Body of pancreas (tissue), 4 donors: ENCODE data around the gene DYNLT3.

Experiments used
- CTCF ChIP-seq, 7 experiments: fragments of 450-650 bp in 4 of 7; fragments of 200-600 bp in 3 of 7; sonication (generic) in 3 of 7; IDR thresholded peaks; one replicate each; pipeline ENCODE4 v1.5.1; 2016 to 2019; ENCODE audit warnings: antibody characterized with exemption in 7 of 7
- POLR2A ChIP-seq, 3 donors: fragments of 450-650 bp; IDR thresholded peaks; one replicate each; pipeline ENCODE4 v1.6.1; 2016; ENCODE audit warnings: antibody characterized with exemption in 3 of 3, mild to moderate bottlenecking in 2 of 3

- TF ChIP-seq CTCF (IDR thresholded peaks at IDR 0.05): no peak
- TF ChIP-seq POLR2A (IDR thresholded peaks at IDR 0.05): no peak
These were observed 7.4 kb upstream of the DYNLT3 start for GRCh38 chrX:37854748-37855147.
